Measurements from ENCODE around the gene ADAT3.

Gene ADAT3

DNA sequence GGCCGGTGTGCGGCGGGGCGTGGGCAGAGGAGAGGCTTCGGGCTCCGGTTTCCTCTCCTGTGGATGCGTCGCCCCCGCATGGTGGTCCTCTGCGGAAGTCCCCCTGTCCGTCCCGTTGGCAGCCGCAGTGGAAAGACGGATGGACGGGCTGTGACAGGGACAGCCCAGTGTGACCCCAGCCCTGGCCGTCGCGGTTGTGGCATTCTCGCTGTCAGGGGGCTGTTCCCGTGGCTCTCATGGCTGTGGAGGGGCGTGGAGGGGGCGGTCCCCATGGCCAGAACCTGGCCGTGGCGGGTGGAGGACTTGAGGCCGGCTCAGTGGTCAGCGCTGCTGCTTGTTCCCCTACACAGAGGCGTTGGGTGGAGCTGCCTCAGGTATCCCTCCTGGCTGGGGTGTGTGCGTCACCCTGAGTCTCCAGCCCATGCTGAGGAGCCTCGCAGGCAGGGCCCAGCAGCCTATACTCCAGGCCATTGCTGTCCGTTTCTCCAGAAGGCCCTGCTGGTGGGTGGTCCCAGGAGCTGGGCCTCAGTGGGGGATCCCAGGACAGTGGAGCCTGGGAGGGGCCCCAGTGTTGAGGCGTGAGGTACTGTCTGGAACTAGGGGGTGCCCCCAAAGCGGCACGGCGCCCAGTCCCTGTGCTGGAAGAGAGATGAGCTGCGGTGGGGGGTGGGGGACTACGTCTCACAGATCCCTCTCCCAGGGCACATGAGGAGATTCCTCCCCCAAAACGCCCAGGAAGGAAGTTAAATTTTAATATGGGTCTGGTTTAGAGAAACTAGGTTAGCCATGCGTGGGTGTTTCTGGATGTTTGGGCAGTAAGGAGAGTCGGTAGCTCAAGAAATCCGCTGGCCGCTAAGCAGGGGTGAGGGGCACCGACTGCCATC, 56.0 kb downstream of the ADAT3 start:
- TF ChIP-seq, protein P1, sequence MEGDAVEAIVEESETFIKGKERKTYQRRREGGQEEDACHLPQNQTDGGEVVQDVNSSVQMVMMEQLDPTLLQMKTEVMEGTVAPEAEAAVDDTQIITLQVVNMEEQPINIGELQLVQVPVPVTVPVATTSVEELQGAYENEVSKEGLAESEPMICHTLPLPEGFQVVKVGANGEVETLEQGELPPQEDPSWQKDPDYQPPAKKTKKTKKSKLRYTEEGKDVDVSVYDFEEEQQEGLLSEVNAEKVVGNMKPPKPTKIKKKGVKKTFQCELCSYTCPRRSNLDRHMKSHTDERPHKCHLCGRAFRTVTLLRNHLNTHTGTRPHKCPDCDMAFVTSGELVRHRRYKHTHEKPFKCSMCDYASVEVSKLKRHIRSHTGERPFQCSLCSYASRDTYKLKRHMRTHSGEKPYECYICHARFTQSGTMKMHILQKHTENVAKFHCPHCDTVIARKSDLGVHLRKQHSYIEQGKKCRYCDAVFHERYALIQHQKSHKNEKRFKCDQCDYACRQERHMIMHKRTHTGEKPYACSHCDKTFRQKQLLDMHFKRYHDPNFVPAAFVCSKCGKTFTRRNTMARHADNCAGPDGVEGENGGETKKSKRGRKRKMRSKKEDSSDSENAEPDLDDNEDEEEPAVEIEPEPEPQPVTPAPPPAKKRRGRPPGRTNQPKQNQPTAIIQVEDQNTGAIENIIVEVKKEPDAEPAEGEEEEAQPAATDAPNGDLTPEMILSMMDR (IDR thresholded peaks at IDR 0.05; ENCODE audit: extremely low read depth, insufficient read depth, missing control alignments): no peak
- no peak for DNase-seq (ENCODE audit: low spot score)
- in situ Hi-C loops (cut with MboI; ENCODE audit: low pct_unique_long_range_greater_than_20kb, low sequenced_read_pairs, unreplicated experiment): no loop called here

DNA sequence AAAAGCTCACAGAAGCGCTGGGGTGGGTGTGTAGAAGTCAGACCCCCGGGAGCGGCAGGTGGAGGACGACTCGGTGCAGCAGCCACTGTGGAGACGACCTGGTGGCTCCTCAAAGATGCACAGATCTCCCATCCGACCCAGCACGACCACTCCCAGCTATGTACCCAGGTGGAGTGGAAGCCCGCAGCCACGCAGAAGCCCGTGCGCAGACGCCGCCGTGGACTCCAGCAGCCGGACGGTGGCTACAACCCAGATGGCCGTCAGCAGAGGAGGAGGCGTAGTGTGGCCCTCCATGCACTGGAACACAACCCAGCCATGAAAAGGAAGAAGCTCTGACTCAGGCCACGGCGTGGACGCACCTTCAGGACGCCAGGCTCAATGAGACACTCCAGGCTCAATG, 57.5 kb downstream of the ADAT3 start:
- DNase-seq (ENCODE audit: low spot score): no peak
- in situ Hi-C loops (cut with MboI; ENCODE audit: low pct_unique_long_range_greater_than_20kb, low sequenced_read_pairs, unreplicated experiment): no loop called here
- TF ChIP-seq, protein P1 (IDR thresholded peaks at IDR 0.05; ENCODE audit: extremely low read depth, insufficient read depth, missing control alignments): no peak

Data from GM13977 (cell line).